Sigmoid colon (tissue), 7 donors: ENCODE measurements around the gene CRIP3. TPM values are rescaled to one million over a fixed set of nuclear protein-coding genes. Genes with fewer than 3 reads are reported as not detected.

Experiments
- DNase-seq: peaks from one replicate; pipeline ENCODE4 v3.0.0-alpha.2; 2019
- H3K27ac ChIP-seq, 4 donors: fragments of 200-600 bp; sonication (generic); one replicate each; pipeline ENCODE4 v1.5.1; 2016 to 2019; ENCODE audit warnings: mild to moderate bottlenecking in 1 of 4
- H3K27me3 ChIP-seq, 3 donors: fragments of 200-600 bp; sonication (generic); one replicate each; pipeline ENCODE4 v1.5.1; 2019; ENCODE audit warnings: mild to moderate bottlenecking in 1 of 3
- H3K36me3 ChIP-seq, 4 donors: fragments of 200-600 bp; sonication (generic); one replicate each; pipeline ENCODE4 v1.5.1; 2016 to 2019
- H3K4me1 ChIP-seq, 4 donors: fragments of 200-600 bp; sonication (generic); one replicate each; pipeline ENCODE4 v1.5.1; 2017 to 2019
- H3K4me3 ChIP-seq, 4 donors: fragments of 200-600 bp; sonication (generic); one replicate each; pipeline ENCODE4 v1.5.1; 2017 to 2019; ENCODE audit warnings: mild to moderate bottlenecking in 2 of 4, moderate library complexity in 1 of 4
- H3K9me3 ChIP-seq, 4 donors: fragments of 200-600 bp in 3 of 4; sonication (generic) in 3 of 4; one replicate each; pipeline versions ENCODE4 v1.5.1 to v1.6.1; 2013 to 2019
- CTCF ChIP-seq, 4 experiments: fragments of 450-650 bp in 3 of 4; fragments of 200-600 bp in 1 of 4; IDR thresholded peaks; one replicate each; pipeline ENCODE4 v1.5.1; 2016 to 2019; ENCODE audit warnings: antibody characterized with exemption in 4 of 4, mild to moderate bottlenecking in 3 of 4, moderate library complexity in 2 of 4
- EP300 ChIP-seq, 4 donors: sonication (generic); formaldehyde crosslinking; IDR thresholded peaks; one replicate each; pipeline ENCODE4 v1.6.1; 2017; ENCODE audit warnings: antibody characterized with exemption in 4 of 4
- POLR2A ChIP-seq, 2 donors: fragments of 450-650 bp; IDR thresholded peaks; one replicate each; pipeline ENCODE4 v1.6.1; 2016; ENCODE audit warnings: antibody characterized with exemption in 2 of 2, mild to moderate bottlenecking in 2 of 2, moderate library complexity in 2 of 2
- POLR2AphosphoS5 ChIP-seq, 4 donors: sonication (generic); formaldehyde crosslinking; IDR thresholded peaks; one replicate each; pipeline ENCODE4 v1.6.1; 2017; ENCODE audit warnings: antibody characterized with exemption in 4 of 4
- WGBS, 2 donors: extraction: QIAGEN DNeasy Blood & Tissue Kit; methylation state at CpG; one replicate each; pipeline ENCODE4 v1.1.7; 2013; 5-methylcytosine and 5-hydroxymethylcytosine counted together
- intact Hi-C: fragments of 100-400 bp; cut with DNase I; formaldehyde crosslinking; loops from one replicate; pipeline ENCODE4 v1.15.1; 2023
- polyA plus RNA-seq, 3 donors: library from polyadenylated mRNA; stranded (reverse); fragments of 200-250 nt; gene quantifications; one replicate each; pipeline ENCODE4 v1.2.3, GENCODE V29; 2013
- small RNA-seq, 3 donors: library from RNA; depleted of rRNA; stranded (forward); fragments of <200 nt; gene quantifications; one replicate each; pipeline ENCODE3, GENCODE V24; 2016
- total RNA-seq, 4 donors: library from RNA; depleted of rRNA; stranded (reverse); fragments of >200 nt; gene quantifications; one replicate each; pipeline ENCODE4 v1.1.0, GENCODE V29; 2016
- donor health status: healthy with polysubstance abuse.
- donor health status: Bipolar disorder and iron deficiency.
- donor health status: healthy.

The CRIP3 gene
- total and polyA plus RNA-seq, 7 donors = 5.2 TPM; not detected in 6

DNA sequence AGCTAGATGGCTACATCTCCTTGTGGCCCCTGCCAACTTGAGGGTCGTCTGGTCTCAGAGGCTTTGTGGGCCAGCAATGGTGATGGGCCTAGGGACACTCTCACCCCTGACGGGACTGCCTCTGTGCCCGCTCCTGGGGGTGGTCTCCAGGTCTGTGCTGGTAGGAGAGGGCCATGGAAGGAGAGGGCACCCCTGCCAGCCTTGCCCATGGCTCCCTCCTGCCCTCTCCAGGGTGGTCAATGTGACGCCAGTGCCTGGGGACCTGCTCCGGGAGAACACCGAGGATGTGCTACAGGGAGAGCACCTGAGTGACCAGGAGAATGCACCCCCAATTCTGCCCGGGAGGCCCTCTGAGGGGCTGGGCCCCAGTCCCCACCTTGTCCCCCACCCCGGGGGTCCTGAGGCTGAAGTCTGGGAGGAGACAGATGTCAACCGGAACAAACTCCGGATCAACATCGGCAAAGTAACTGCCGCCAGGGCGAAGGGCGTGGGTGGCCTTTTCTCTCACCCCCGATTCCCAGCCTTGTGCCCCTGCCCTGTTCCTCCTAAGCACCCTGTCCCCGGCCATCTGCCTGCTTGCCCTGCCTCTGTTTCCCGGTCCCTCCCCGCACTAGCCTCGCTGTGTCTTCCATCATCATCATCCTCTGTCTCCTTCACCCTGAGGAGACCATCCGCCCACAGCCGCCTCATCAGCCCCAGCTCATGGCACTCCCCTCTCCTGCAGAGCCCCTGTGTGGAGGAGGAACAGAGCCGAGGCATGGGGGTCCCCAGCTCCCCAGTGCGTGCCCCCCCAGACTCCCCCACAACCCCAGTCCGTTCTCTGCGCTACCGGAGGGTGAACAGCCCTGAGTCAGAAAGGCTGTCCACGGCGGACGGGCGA, 49.6 kb downstream of the CRIP3 start:
- no peak overlapping the region for H3K27ac ChIP-seq
- intact Hi-C loops = no loop called here
- no peaks in the 10 kb centered on the region for H3K9me3 ChIP-seq
- H3K4me1 ChIP-seq = no peaks in the 10 kb centered on the region
- H3K27me3 ChIP-seq = peaks cover 0 to 4% (median 0%) of the 10 kb centered on the region in 3 donors
- H3K4me3 ChIP-seq = no peak overlapping the region
- TF ChIP-seq POLR2A (IDR thresholded peaks at IDR 0.05) (no peak), POLR2AphosphoS5 (IDR thresholded peaks at IDR 0.05) (no peak), EP300 (IDR thresholded peaks at IDR 0.05) (no peak), CTCF (IDR thresholded peaks at IDR 0.05) (no peak)
- H3K36me3 ChIP-seq = no peaks in the 10 kb centered on the region
- WGBS, 2 donors = 91 to 94% methylated on average over 30 of the region's 30 CpGs
- no peak for DNase-seq

- Histone ChIP-seq H3K27me3 (peaks cover 0 to 13% (median 0%) of the 10 kb centered on the region in 3 donors), H3K4me3 (no peak overlapping the region), H3K27ac (no peak overlapping the region), H3K4me1 (no peaks in the 10 kb centered on the region), H3K9me3 (no peaks in the 10 kb centered on the region), H3K36me3 (no peaks in the 10 kb centered on the region)
- WGBS, 2 donors = 75 to 78% methylated on average over 4 of the region's 4 CpGs
- intact Hi-C loops = no loop called here
- no peak for TF ChIP-seq POLR2A (IDR thresholded peaks at IDR 0.05)
- no peak for TF ChIP-seq POLR2AphosphoS5 (IDR thresholded peaks at IDR 0.05)
- TF ChIP-seq CTCF (IDR thresholded peaks at IDR 0.05) = no peak
- TF ChIP-seq EP300 (IDR thresholded peaks at IDR 0.05) = no peak
- DNase-seq = no peak
Observed at GRCh38 chr6:43258180-43258579, 50.4 kb downstream of the CRIP3 start.

- intact Hi-C loops = no loop called here
- Histone ChIP-seq H3K27ac (no peak overlapping the region), H3K9me3 (no peaks in the 10 kb centered on the region), H3K36me3 (no peaks in the 10 kb centered on the region), H3K4me3 (no peak overlapping the region), H3K4me1 (no peaks in the 10 kb centered on the region), H3K27me3 (peaks cover 0 to 19% (median 0%) of the 10 kb centered on the region in 3 donors)
- no peak for DNase-seq
- 72 to 76% methylated on average over 12 of the region's 12 CpGs for WGBS, 2 donors
- no peak for TF ChIP-seq POLR2AphosphoS5 (IDR thresholded peaks at IDR 0.05)
Observed at GRCh38 chr6:43257367-43258145, 51.1 kb downstream of the CRIP3 start.

GRCh38 chr6:43256670-43257366, 51.8 kb downstream of the CRIP3 start:
- H3K4me1 ChIP-seq = no peaks in the 10 kb centered on the region
- H3K36me3 ChIP-seq = no peaks in the 10 kb centered on the region
- 89 to 90% methylated on average over 9 of the region's 9 CpGs for WGBS, 2 donors
- H3K27me3 ChIP-seq = peaks cover 0 to 24% (median 0%) of the 10 kb centered on the region in 3 donors
- H3K27ac ChIP-seq = no peak overlapping the region
- H3K4me3 ChIP-seq = no peak overlapping the region
- no peak for DNase-seq
- intact Hi-C loops = no loop called here
- H3K9me3 ChIP-seq = no peaks in the 10 kb centered on the region
- no peak for TF ChIP-seq POLR2AphosphoS5 (IDR thresholded peaks at IDR 0.05)
- no peak for TF ChIP-seq CTCF (IDR thresholded peaks at IDR 0.05)
- no peak for TF ChIP-seq POLR2A (IDR thresholded peaks at IDR 0.05)
- TF ChIP-seq EP300 (IDR thresholded peaks at IDR 0.05) = no peak

Small RNA genes lying within 50 kb of the gene (small RNA-seq; reads per million reads assigned to genes)
- gene RPL12P47 = 0 reads per million in 3 donors

Other genes starting within 250 kb of the CRIP3 start
- 10 to 100 TPM; 14.1 to 25.7 (median 18.3) TPM for gene MRPL2, start 249.4 kb downstream of the CRIP3 start, total RNA-seq
- gene MRPL2, start 249.4 kb downstream of the CRIP3 start, polyA plus RNA-seq = 10 to 100 TPM; 65.9 to 70.2 (median 68.5) TPM
- gene KLC4, start 249.2 kb downstream of the CRIP3 start, total RNA-seq = 10 to 100 TPM; 23.2 to 44.9 (median 34.6) TPM
- gene KLC4, start 249.2 kb downstream of the CRIP3 start, polyA plus RNA-seq = 100 to 1,000 TPM in 1 of 3 donors, 10 to 100 TPM in 2; 58.4 to 116 (median 84.1) TPM
- 1 to 10 TPM; 4.8 to 9.7 (median 7.7) TPM for gene PTK7, start 232.5 kb downstream of the CRIP3 start, total RNA-seq
- 10 to 100 TPM in 1 of 3 donors, 1 to 10 TPM in 2; 1.2 to 15.6 (median 1.8) TPM for gene PTK7, start 232.5 kb downstream of the CRIP3 start, polyA plus RNA-seq
- gene SRF, start 137.6 kb downstream of the CRIP3 start, total RNA-seq = 10 to 100 TPM; 64.2 to 96.9 (median 89.1) TPM
- 10 to 100 TPM; 12.6 to 31.2 (median 13.9) TPM for gene SRF, start 137.6 kb downstream of the CRIP3 start, polyA plus RNA-seq
- gene CUL9, start 126.6 kb downstream of the CRIP3 start, total RNA-seq = 10 to 100 TPM; 21.7 to 49.6 (median 31.9) TPM
- gene CUL9, start 126.6 kb downstream of the CRIP3 start, polyA plus RNA-seq = 10 to 100 TPM in 2 of 3 donors, 1 to 10 TPM in 1; 5.1 to 32.9 (median 12.6) TPM
- gene DNPH1, start 79.3 kb downstream of the CRIP3 start, total RNA-seq = 10 to 100 TPM; 32.1 to 96.0 (median 90.3) TPM
- gene DNPH1, start 79.3 kb downstream of the CRIP3 start, polyA plus RNA-seq = 100 to 1,000 TPM; 155 to 188 (median 163) TPM
- under 1 TPM in 3 of 4 donors, not detected in 1; under 0.01 to 0.55 (median 0.27) TPM for gene TTBK1, start 65.3 kb downstream of the CRIP3 start, total RNA-seq
- gene TTBK1, start 65.3 kb downstream of the CRIP3 start, polyA plus RNA-seq = under 1 TPM; under 0.01 to 0.41 (median 0.23) TPM
- gene SLC22A7, start 10.6 kb downstream of the CRIP3 start, total RNA-seq = not detected
- gene SLC22A7, start 10.6 kb downstream of the CRIP3 start, polyA plus RNA-seq = not detected
- gene ZNF318, start 60.8 kb upstream of the CRIP3 start, total RNA-seq = 10 to 100 TPM; 11.7 to 19.1 (median 15.1) TPM
- gene ZNF318, start 60.8 kb upstream of the CRIP3 start, polyA plus RNA-seq = 10 to 100 TPM in 1 of 3 donors, 1 to 10 TPM in 2; 2.1 to 12.7 (median 2.4) TPM
- gene ABCC10, start 118.7 kb upstream of the CRIP3 start, total RNA-seq = 10 to 100 TPM; 11.5 to 24.9 (median 12.3) TPM
- 10 to 100 TPM in 1 of 3 donors, 1 to 10 TPM in 2; 2.4 to 25.0 (median 5.1) TPM for gene ABCC10, start 118.7 kb upstream of the CRIP3 start, polyA plus RNA-seq
- gene DLK2, start 146.7 kb upstream of the CRIP3 start, total RNA-seq = not detected
- gene DLK2, start 146.7 kb upstream of the CRIP3 start, polyA plus RNA-seq = under 1 TPM in 1 of 3 donors, not detected in 2; 0.64 TPM
- gene TJAP1, start 168.7 kb upstream of the CRIP3 start, total RNA-seq = 10 to 100 TPM; 14.8 to 27.1 (median 23.6) TPM
- gene TJAP1, start 168.7 kb upstream of the CRIP3 start, polyA plus RNA-seq = 10 to 100 TPM in 1 of 3 donors, 1 to 10 TPM in 2; 3.0 to 20.0 (median 9.0) TPM
- gene LRRC73, start 201.5 kb upstream of the CRIP3 start, total RNA-seq = 1 to 10 TPM in 2 of 4 donors, under 1 TPM in 2; 0.33 to 1.1 (median 0.72) TPM
- gene LRRC73, start 201.5 kb upstream of the CRIP3 start, polyA plus RNA-seq = under 1 TPM in 1 of 3 donors, not detected in 2; 0.47 TPM
- 10 to 100 TPM; 58.4 to 74.2 (median 66.0) TPM for gene YIPF3, start 208.1 kb upstream of the CRIP3 start, total RNA-seq
- gene YIPF3, start 208.1 kb upstream of the CRIP3 start, polyA plus RNA-seq = 10 to 100 TPM; 35.4 to 93.6 (median 42.6) TPM
- 10 to 100 TPM; 11.9 to 25.5 (median 19.1) TPM for gene POLR1C, start 208.3 kb upstream of the CRIP3 start, total RNA-seq
- 10 to 100 TPM; 12.6 to 39.5 (median 14.3) TPM for gene POLR1C, start 208.3 kb upstream of the CRIP3 start, polyA plus RNA-seq